ENCODE data around the gene PARD3.
"Not testable (repeated sequence)": the region's sequence is repeated elsewhere in the genome, so short reads cannot be mapped to it uniquely, and the experiment has no call there.

PARD3 gene

GRCh38 chr10:34078017-34078744 lies 736.9 kb downstream of the PARD3 start:
- DNase-seq: no peak

- DNase-seq: no peak
These were observed 738.7 kb downstream of the PARD3 start for GRCh38 chr10:34076443-34076842.

- no peak for DNase-seq
These were observed 739.7 kb downstream of the PARD3 start for GRCh38 chr10:34075254-34075926.

- no peak for DNase-seq
These were observed 741.0 kb downstream of the PARD3 start for GRCh38 chr10:34074051-34074450.

GRCh38 chr10:34067741-34068140 lies 747.4 kb downstream of the PARD3 start:
- not testable (repeated sequence) for DNase-seq

- no peak for DNase-seq
These were observed 751.5 kb downstream of the PARD3 start for GRCh38 chr10:34063592-34063991.

- DNase-seq: no peak
These were observed 753.3 kb downstream of the PARD3 start for GRCh38 chr10:34061841-34062240.

All from hematopoietic multipotent progenitor cell treated with erythropoietin and hydrocortisone succinate and interleukin-3 and kit ligand, for 8 days (in vitro differentiated cells).